HEK293 (cell line): ENCODE data around the gene PFN1.

Experiments used
- CTCF ChIA-PET: fragments of 350-600 bp; formaldehyde crosslinking; extraction: SDS; loops from one replicate; lab custom pipeline; 2021; ENCODE audit warnings: antibody characterized with exemption; lab: Yijun Ruan, JAX
- POLR2A ChIA-PET: fragments of 300-600 bp; formaldehyde crosslinking; extraction: SDS; loops from one replicate; lab custom pipeline; 2020; ENCODE audit warnings: antibody characterized with exemption, inconsistent platforms; lab: Yijun Ruan, JAX
- H3K27ac ChIP-seq: fragments of 200-500 bp; sonication (Bioruptor generic); 2 replicates; pipeline ENCODE4 v1.5.1; 2014; ENCODE audit warnings: low read depth, low read length, control low read depth, inconsistent platforms; ENCODE audit errors: extremely low read depth
- H3K36me3 ChIP-seq, 2 experiments: fragments of 200-500 bp in 1 of 2; sonication (Bioruptor generic) in 1 of 2; 1 replicate in 1 of 2; 2 replicates in 1 of 2; pipeline ENCODE4 v1.5.1; 2014 to 2017; ENCODE audit warnings: inconsistent platforms in 2 of 2, low read length in 2 of 2; ENCODE audit not compliant: control insufficient read depth in 2 of 2, insufficient read depth in 1 of 2
- H3K4me1 ChIP-seq: fragments of 200-500 bp; sonication (Bioruptor generic); 2 replicates; pipeline ENCODE4 v1.5.1; 2014; ENCODE audit warnings: mild to moderate bottlenecking, low read length, inconsistent platforms; ENCODE audit not compliant: control insufficient read depth, insufficient read depth
- H3K4me3 ChIP-seq: 2 replicates; pipeline ENCODE4 v1.5.1; 2011; ENCODE audit warnings: low read depth, mild to moderate bottlenecking, control low read depth, low read length, moderate library complexity
- H3K9me3 ChIP-seq: fragments of 200-500 bp; sonication (Bioruptor generic); 2 replicates; pipeline ENCODE4 v1.5.1; 2014; ENCODE audit warnings: low read depth, low read length, inconsistent platforms; ENCODE audit not compliant: control insufficient read depth, insufficient read depth
- PRDM1 ChIP-seq: fragments of 450-650 bp; formaldehyde crosslinking; IDR thresholded peaks from 2 replicates; pipeline ENCODE4; 2016; ENCODE audit warnings: missing biosample characterization, missing genetic modification characterization
- TSHZ1 ChIP-seq: fragments of 450-650 bp; formaldehyde crosslinking; IDR thresholded peaks from 2 replicates; pipeline ENCODE4 v1.5.1; 2016; ENCODE audit warnings: missing biosample characterization, missing genetic modification characterization, borderline replicate concordance
- ZBTB10 ChIP-seq: fragments of 450-650 bp; formaldehyde crosslinking; IDR thresholded peaks from 2 replicates; pipeline ENCODE4 v1.5.1; 2016; ENCODE audit warnings: missing biosample characterization, missing genetic modification characterization
- ZNF140 ChIP-seq: fragments of 450-650 bp; formaldehyde crosslinking; IDR thresholded peaks from 2 replicates; pipeline ENCODE4 v1.5.1; 2016; ENCODE audit warnings: missing biosample characterization, missing genetic modification characterization
- ZNF394 ChIP-seq: fragments of 450-650 bp; formaldehyde crosslinking; IDR thresholded peaks from 2 replicates; pipeline ENCODE4 v1.5.1; 2016; ENCODE audit warnings: missing biosample characterization, missing genetic modification characterization, mild to moderate bottlenecking, moderate library complexity, borderline replicate concordance
- ZNF423 ChIP-seq: fragments of 450-650 bp; formaldehyde crosslinking; IDR thresholded peaks from 2 replicates; pipeline ENCODE4 v1.5.1; 2016; ENCODE audit warnings: missing biosample characterization, missing genetic modification characterization
- ZNF544 ChIP-seq: fragments of 450-650 bp; formaldehyde crosslinking; IDR thresholded peaks from 2 replicates; pipeline ENCODE4 v1.5.0; 2017; ENCODE audit warnings: missing biosample characterization, missing genetic modification characterization
- ZNF548 ChIP-seq: fragments of 450-650 bp; formaldehyde crosslinking; IDR thresholded peaks from 2 replicates; pipeline ENCODE4 v1.5.1; 2016; ENCODE audit warnings: missing biosample characterization, missing genetic modification characterization
- ZNF585B ChIP-seq: fragments of 450-650 bp; formaldehyde crosslinking; IDR thresholded peaks from 2 replicates; pipeline ENCODE4 v1.5.1; 2016; ENCODE audit warnings: missing biosample characterization, missing genetic modification characterization
- ZNF658 ChIP-seq: fragments of 450-650 bp; formaldehyde crosslinking; IDR thresholded peaks from 2 replicates; pipeline ENCODE4; 2016; ENCODE audit warnings: missing biosample characterization, missing genetic modification characterization
- TF ChIP-seq, protein P1 (sequence below): fragments of 450-650 bp; formaldehyde crosslinking; IDR thresholded peaks from 2 replicates; pipeline ENCODE4 v1.5.1; 2016; ENCODE audit warnings: missing biosample characterization, missing genetic modification characterization

PFN1 gene

GRCh38 chr17:4971826-4972225 lies 23.5 kb upstream of the PFN1 start:
- TF ChIP-seq ZNF585B (tag by site-specific recombination) (no peak), ZBTB10 (no peak), ZNF658 (no peak)
- TF ChIP-seq, all 188 proteins: peak for 0
- Histone ChIP-seq H3K4me3 (no peak overlapping the region), H3K9me3 (no peaks in the 10 kb centered on the region), H3K36me3 (peaks cover 36 to 72% of the 10 kb centered on the region in 2 experiments), H3K27ac (no peak overlapping the region), H3K4me1 (peaks cover 10% of the 10 kb centered on the region)
- ChIA-PET CTCF (interaction anchor here (0.8 to 1.9 kb wide), 4 partner anchors 9 to 91 kb away, joined by 4 to 10 read pairs (median 6); partner anchors contain the start of gene CAMTA2), POLR2A (interaction anchor here (0.6 to 11.3 kb wide), 3 partner anchors 12 to 32 kb away, joined by 4 to 358 read pairs (median 4); partner anchors contain the start of genes ENO3, PFN1, RNF167 and SLC25A11)

- TF ChIP-seq ZNF544 (tag by site-specific recombination), result no peak
- TF ChIP-seq PRDM1 (tag by site-specific recombination), result 0 out of 2 replicates have a peak, but pooled peaks have one; percentile 3
- TF ChIP-seq ZNF394, result peak; percentile 72
Measured at GRCh38 chr17:4970273-4970672, 21.9 kb upstream of the PFN1 start.

DNA sequence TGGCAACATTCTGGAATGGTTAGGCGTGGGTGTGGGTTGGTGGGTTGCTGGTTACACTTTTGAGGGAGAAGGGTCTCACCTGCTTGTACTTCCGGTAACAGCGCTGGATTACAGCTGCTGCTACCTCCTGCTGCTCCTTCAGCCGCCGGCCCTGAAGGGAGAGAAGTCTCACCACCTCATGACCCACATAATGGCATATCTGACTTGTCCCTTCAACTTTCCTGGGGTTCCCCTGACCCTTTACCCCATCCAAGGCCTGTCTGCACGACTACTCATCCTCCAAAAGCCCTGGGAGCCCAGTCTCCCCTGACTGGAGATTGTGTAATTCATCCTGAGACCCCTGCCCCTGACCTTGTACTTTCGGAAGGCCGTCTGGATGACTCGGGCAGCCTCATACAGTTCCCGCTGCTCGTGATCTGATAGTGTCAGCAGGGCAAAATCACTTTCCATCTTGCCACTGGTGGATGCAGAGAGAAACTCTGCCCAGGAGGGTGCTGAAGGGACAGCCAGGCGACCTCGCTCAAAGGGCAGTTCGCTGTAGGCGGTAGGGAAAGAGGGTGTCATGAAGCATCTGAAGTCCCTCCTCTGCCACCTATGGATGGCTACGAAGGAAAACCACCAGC lies 21.3 kb upstream of the PFN1 start:
- no peak overlapping the region for H3K4me3 ChIP-seq

More at GRCh38 chr17:4970273-4970672, 21.9 kb upstream of the PFN1 start:
- H3K27ac ChIP-seq, result 0 out of 2 replicates have a peak overlapping the region, but pooled peaks have one; percentile 37
- H3K36me3 ChIP-seq, result peaks cover 34 to 65% of the 10 kb centered on the region in 2 experiments
- H3K4me1 ChIP-seq, result peaks cover 15% of the 10 kb centered on the region
- H3K9me3 ChIP-seq, result peaks cover 3% of the 10 kb centered on the region; the same call in 1 of the 2 replicates
- CTCF ChIA-PET, result interaction anchor here (1.5 to 2.0 kb wide), 3 partner anchors 10 to 61 kb away, joined by 5 to 10 read pairs (median 9); partner anchors contain the start of gene CAMTA2
- POLR2A ChIA-PET, result interaction anchor here (0.5 to 11.3 kb wide), 5 partner anchors 16 to 158 kb away, joined by 3 to 358 read pairs (median 5); partner anchors contain the start of genes CAMTA2, ENO3, PFN1 and RNF167
- H3K4me3 ChIP-seq, result no peak overlapping the region

More for the DNA sequence above, 21.3 kb upstream of the PFN1 start:
- Histone ChIP-seq H3K27ac (peak overlapping the region; percentile 89), H3K9me3 (peaks cover 3% of the 10 kb centered on the region; the same call in 1 of the 2 replicates), H3K4me1 (peaks cover 15% of the 10 kb centered on the region), H3K36me3 (peaks cover 33 to 59% of the 10 kb centered on the region in 2 experiments)
- TF ChIP-seq ZNF394 (0 out of 2 replicates have a peak, but pooled peaks have one; percentile 3), ZNF140 (tag by site-specific recombination) (no peak), TSHZ1 (tag by site-specific recombination) (no peak), ZNF548 (tag by site-specific recombination) (0 out of 2 replicates have a peak, but pooled peaks have one; percentile 15), ZNF423 (tag by site-specific recombination) (no peak), PRDM1 (tag by site-specific recombination) (0 out of 2 replicates have a peak, but pooled peaks have one; percentile 42)
- TF ChIP-seq, protein P1, sequence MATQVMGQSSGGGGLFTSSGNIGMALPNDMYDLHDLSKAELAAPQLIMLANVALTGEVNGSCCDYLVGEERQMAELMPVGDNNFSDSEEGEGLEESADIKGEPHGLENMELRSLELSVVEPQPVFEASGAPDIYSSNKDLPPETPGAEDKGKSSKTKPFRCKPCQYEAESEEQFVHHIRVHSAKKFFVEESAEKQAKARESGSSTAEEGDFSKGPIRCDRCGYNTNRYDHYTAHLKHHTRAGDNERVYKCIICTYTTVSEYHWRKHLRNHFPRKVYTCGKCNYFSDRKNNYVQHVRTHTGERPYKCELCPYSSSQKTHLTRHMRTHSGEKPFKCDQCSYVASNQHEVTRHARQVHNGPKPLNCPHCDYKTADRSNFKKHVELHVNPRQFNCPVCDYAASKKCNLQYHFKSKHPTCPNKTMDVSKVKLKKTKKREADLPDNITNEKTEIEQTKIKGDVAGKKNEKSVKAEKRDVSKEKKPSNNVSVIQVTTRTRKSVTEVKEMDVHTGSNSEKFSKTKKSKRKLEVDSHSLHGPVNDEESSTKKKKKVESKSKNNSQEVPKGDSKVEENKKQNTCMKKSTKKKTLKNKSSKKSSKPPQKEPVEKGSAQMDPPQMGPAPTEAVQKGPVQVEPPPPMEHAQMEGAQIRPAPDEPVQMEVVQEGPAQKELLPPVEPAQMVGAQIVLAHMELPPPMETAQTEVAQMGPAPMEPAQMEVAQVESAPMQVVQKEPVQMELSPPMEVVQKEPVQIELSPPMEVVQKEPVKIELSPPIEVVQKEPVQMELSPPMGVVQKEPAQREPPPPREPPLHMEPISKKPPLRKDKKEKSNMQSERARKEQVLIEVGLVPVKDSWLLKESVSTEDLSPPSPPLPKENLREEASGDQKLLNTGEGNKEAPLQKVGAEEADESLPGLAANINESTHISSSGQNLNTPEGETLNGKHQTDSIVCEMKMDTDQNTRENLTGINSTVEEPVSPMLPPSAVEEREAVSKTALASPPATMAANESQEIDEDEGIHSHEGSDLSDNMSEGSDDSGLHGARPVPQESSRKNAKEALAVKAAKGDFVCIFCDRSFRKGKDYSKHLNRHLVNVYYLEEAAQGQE, result peak; percentile 79
- ChIA-PET CTCF (interaction anchor here (0.5 to 3.1 kb wide), 6 partner anchors 11 to 61 kb away, joined by 3 to 19 read pairs (median 4); partner anchors contain the start of genes CAMTA2 and SLC25A11), POLR2A (interaction anchor here (0.6 to 11.3 kb wide), 5 partner anchors 17 to 139 kb away, joined by 3 to 358 read pairs (median 40); partner anchors contain the start of genes CAMTA2, ENO3, PFN1 and RNF167)
